Tibial nerve (tissue), 4 donors: ENCODE data around the gene ZBTB17. TPM values are rescaled to one million over a fixed set of nuclear protein-coding genes. Genes with fewer than 3 reads are reported as not detected.

Experiments used
- DNase-seq, 2 donors: peaks; one replicate each; pipeline ENCODE4 v3.0.0-alpha.2; 2019; ENCODE audit warnings: low spot score in 2 of 2
- H3K27ac ChIP-seq, 4 donors: fragments of 200-600 bp; sonication (generic) in 3 of 4; one replicate each; pipeline ENCODE4 v1.5.1; 2017 to 2019; ENCODE audit warnings: mild to moderate bottlenecking in 1 of 4
- H3K27me3 ChIP-seq, 2 donors: fragments of 200-600 bp; sonication (generic) in 1 of 2; one replicate each; pipeline versions ENCODE4 v1.5.1 to v1.6.0; 2017 to 2019
- H3K36me3 ChIP-seq, 3 donors: fragments of 200-600 bp; sonication (generic); one replicate each; pipeline ENCODE4 v1.5.1; 2018 to 2019
- H3K4me1 ChIP-seq, 4 donors: fragments of 200-600 bp; sonication (generic) in 3 of 4; one replicate each; pipeline ENCODE4 v1.5.1; 2017 to 2019
- H3K4me3 ChIP-seq, 4 donors: fragments of 200-600 bp; sonication (generic) in 3 of 4; one replicate each; pipeline ENCODE4 v1.5.1; 2017 to 2019; ENCODE audit warnings: mild to moderate bottlenecking in 1 of 4, moderate library complexity in 1 of 4
- H3K9me3 ChIP-seq, 4 donors: fragments of 200-600 bp; sonication (generic) in 3 of 4; one replicate each; pipeline ENCODE4 v1.5.1; 2017 to 2019
- CTCF ChIP-seq, 5 experiments: fragments of 200-600 bp in 3 of 5; fragments of 450-650 bp in 2 of 5; sonication (generic) in 3 of 5; IDR thresholded peaks; one replicate each; pipeline ENCODE4 v1.5.1; 2016 to 2019; ENCODE audit warnings: antibody characterized with exemption in 5 of 5, mild to moderate bottlenecking in 3 of 5, moderate library complexity in 2 of 5
- EP300 ChIP-seq, 2 donors: sonication (generic); formaldehyde crosslinking; IDR thresholded peaks; one replicate each; pipeline ENCODE4 v1.6.1; 2017; ENCODE audit warnings: antibody characterized with exemption in 2 of 2, mild to moderate bottlenecking in 1 of 2
- POLR2A ChIP-seq, 2 donors: fragments of 450-650 bp; IDR thresholded peaks; one replicate each; pipeline ENCODE4 v1.6.1; 2017; ENCODE audit warnings: antibody characterized with exemption in 2 of 2, mild to moderate bottlenecking in 2 of 2, moderate library complexity in 2 of 2
- WGBS, 2 donors: methylation state at CpG; one replicate each; pipeline ENCODE4 v1.1.5; 2018; 5-methylcytosine and 5-hydroxymethylcytosine counted together
- total RNA-seq, 4 donors: library from RNA; depleted of rRNA; stranded (reverse); fragments of >200 nt; gene quantifications; one replicate each; pipeline ENCODE4 v1.1.0, GENCODE V29; 2016

ZBTB17 gene
- total RNA-seq, 4 donors from 2014 or later: 34.5 to 85.2 (median 52.4) TPM

GRCh38 chr1:15945832-15946448 lies 30.0 kb downstream of the ZBTB17 start:
- 87 to 94% methylated on average over 16 to 17 of the region's 17 CpGs for WGBS, 2 donors
- Histone ChIP-seq H3K36me3 (peaks cover 0 to 75% (median 21%) of the 10 kb centered on the region in 3 donors), H3K27me3 (no peaks in the 10 kb centered on the region), H3K4me1 (peaks cover 0 to 33% (median 31%) of the 10 kb centered on the region in 4 donors), H3K4me3 (no peak overlapping the region), H3K9me3 (no peaks in the 10 kb centered on the region), H3K27ac (no peak overlapping the region)
- DNase-seq: no peak
- TF ChIP-seq CTCF (IDR thresholded peaks at IDR 0.05) (no peak), POLR2A (IDR thresholded peaks at IDR 0.05) (no peak), EP300 (IDR thresholded peaks at IDR 0.05) (no peak)

GRCh38 chr1:15945011-15945831 lies 30.7 kb downstream of the ZBTB17 start:
- Histone ChIP-seq H3K9me3 (no peaks in the 10 kb centered on the region), H3K4me1 (peaks cover 0 to 26% (median 24%) of the 10 kb centered on the region in 4 donors), H3K27ac (no peak overlapping the region), H3K36me3 (peaks cover 0 to 82% (median 21%) of the 10 kb centered on the region in 3 donors), H3K27me3 (no peaks in the 10 kb centered on the region), H3K4me3 (no peak overlapping the region)
- no peak for DNase-seq
- TF ChIP-seq CTCF (IDR thresholded peaks at IDR 0.05) (no peak), POLR2A (IDR thresholded peaks at IDR 0.05) (no peak), EP300 (IDR thresholded peaks at IDR 0.05) (no peak)
- WGBS, 2 donors: 89 to 90% methylated on average over 29 to 39 of the region's 39 CpGs

GRCh38 chr1:15944308-15945010 lies 31.4 kb downstream of the ZBTB17 start:
- H3K27ac ChIP-seq: no peak overlapping the region
- H3K27me3 ChIP-seq: no peaks in the 10 kb centered on the region
- TF ChIP-seq POLR2A (IDR thresholded peaks at IDR 0.05) (no peak), EP300 (IDR thresholded peaks at IDR 0.05) (no peak), CTCF (IDR thresholded peaks at IDR 0.05) (no peak)
- H3K4me1 ChIP-seq: peaks cover 0 to 22% (median 17%) of the 10 kb centered on the region in 4 donors
- WGBS, 2 donors: 91 to 95% methylated on average over 17 to 44 of the region's 55 CpGs
- no peak overlapping the region for H3K4me3 ChIP-seq
- no peak for DNase-seq
- H3K36me3 ChIP-seq: peaks cover 0 to 90% (median 21%) of the 10 kb centered on the region in 3 donors
- no peaks in the 10 kb centered on the region for H3K9me3 ChIP-seq

GRCh38 chr1:15943992-15944307 lies 32.0 kb downstream of the ZBTB17 start:
- no peak for DNase-seq
- Histone ChIP-seq H3K4me1 (peaks cover 0 to 22% (median 12%) of the 10 kb centered on the region in 4 donors), H3K27me3 (no peaks in the 10 kb centered on the region), H3K4me3 (no peak overlapping the region), H3K36me3 (peaks cover 0 to 95% (median 22%) of the 10 kb centered on the region in 3 donors), H3K9me3 (no peaks in the 10 kb centered on the region), H3K27ac (no peak overlapping the region)
- WGBS, 2 donors: 95 to 96% methylated on average over 16 to 19 of the region's 22 CpGs
- TF ChIP-seq CTCF (IDR thresholded peaks at IDR 0.05) (no peak), POLR2A (IDR thresholded peaks at IDR 0.05) (no peak), EP300 (IDR thresholded peaks at IDR 0.05) (no peak)
